Fibroblast of the conjunctiva (primary cell): ENCODE results near the gene MT1B.
"Not testable (repeated sequence)": the region's sequence is repeated elsewhere in the genome, so short reads cannot be mapped to it uniquely, and the experiment has no call there.

Experiments used
- DNase-seq: peaks from one replicate; pipeline ENCODE4 v3.0.0-alpha.2; 2010; ENCODE audit warnings: low read depth

The MT1B gene

DNA sequence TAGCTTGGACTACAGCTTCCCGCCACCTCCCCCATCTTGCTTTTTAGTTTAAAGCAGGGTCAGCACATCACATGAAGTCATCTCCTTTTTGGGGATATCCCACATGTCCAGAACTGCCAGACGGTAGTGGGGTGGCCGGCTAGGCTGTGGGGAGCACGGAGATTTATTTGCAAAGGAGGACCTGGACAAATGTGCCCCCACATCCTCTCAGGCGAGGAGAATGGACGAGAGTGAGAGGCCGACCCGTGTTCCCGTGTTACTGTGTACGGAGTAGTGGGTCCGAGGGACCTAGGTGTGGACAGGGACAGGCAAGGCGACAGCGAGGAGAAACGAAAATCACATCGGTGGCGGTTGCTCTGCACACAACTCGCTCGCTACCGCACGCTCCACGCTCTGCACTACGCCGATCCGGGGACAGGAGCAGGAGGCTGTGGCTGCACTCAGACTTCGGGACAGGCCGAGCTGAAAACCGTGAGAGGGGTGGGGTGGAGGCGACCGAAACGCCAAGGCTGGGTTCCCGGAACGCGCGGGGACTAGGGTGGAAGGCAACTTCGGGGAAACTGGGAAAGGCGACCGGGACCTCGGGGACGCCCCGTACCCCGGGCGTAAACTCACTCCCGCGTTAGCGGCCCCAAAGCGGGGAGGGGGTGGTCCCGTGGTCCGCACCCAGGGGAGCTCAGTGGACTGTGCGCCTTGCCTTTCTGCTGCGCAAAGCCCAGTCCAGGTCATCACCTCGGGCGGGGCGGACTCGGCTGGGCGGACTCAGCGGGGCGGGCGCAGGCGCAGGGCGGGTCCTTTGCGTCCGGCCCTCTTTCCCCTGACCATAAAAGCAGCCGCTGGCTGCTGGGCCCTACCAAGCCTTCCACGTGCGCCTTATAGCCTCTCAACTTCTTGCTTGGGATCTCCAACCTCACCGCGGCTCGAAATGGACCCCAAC, 13.6 kb upstream of the MT1B start, which contains the start of gene MT1A:
TSS of gene MT1A (plus strand) at position 853 of the 937 bp plus-strand sequence. CDS start at position 926, 73 bp downstream.
- peak; percentile 21 for DNase-seq

DNA sequence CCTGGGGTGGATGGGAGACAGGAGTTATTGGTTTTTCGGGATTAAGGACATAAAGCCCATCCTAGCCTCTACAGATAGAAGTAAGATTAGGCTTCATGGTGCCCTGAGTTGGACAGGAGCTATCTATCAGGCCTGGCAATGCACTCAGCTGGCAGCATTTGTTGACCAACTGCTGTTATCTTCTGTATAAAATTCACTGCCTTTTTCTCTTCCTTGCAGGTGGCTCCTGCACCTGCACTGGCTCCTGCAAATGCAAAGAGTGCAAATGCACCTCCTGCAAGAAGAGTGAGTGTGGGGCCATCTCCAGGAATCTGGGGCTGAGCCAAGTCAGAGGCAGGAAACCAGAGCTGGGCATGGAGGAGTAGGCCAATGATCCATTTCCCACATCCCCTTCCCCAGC, 12.6 kb upstream of the MT1B start:
- DNase-seq: no peak

- no peak for DNase-seq
Observed at GRCh38 chr16:56640076-56640475, 11.6 kb upstream of the MT1B start.

DNA sequence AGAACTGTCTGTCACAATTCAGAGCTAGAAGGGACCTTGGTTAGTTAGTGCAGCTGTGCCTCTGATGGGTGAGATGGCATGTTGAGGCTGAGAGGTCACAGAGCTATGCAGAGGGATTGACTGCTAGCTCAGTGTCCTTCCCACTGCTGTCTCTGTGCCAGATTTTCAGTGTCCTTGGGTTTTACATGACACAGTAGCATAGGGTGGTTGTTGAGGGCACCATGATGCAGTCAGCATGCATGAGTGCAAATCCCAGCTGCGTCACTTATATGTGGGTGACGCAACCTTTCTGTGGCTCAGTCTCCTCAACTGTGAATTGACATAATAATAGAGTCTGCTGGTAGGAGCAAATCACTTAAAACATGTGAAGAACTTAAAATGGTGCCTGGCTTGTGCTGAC, 10.5 kb upstream of the MT1B start:
- DNase-seq: no peak

DNA sequence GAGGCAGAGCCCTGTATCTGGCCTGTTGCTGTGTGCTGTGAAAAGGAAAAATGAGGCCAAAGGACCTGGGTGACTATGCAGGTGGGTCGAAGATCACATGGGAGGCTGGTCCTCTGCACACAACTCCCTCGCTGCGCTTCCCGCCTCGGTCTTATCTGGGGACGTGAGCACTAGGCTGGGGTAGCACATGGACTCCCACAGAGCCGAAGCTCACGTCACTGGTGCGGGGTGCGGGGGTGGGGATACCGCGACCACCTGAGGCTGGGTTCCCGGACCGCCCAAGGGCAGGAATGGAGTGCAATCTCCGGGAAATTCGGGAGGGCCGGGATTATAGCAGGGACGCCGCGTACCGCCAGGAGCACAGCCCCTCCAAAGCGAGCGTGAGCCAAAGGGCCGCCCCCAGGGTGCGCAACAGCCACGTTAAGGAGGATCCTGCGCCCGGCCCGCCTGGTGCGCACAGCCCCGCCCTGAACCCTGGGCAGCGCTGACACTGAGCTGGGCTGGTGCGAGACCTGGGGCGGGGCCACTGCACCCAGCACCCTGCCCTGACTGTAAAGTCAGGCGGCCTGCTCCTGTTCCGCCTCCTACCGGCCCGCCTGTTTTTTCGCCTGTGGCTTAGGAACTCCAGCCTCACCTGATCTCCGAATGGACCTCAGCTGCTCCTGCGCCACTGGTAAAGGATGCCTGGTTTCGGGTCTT, 8.5 kb upstream of the MT1B start:
- peak; percentile 10 for DNase-seq

DNA sequence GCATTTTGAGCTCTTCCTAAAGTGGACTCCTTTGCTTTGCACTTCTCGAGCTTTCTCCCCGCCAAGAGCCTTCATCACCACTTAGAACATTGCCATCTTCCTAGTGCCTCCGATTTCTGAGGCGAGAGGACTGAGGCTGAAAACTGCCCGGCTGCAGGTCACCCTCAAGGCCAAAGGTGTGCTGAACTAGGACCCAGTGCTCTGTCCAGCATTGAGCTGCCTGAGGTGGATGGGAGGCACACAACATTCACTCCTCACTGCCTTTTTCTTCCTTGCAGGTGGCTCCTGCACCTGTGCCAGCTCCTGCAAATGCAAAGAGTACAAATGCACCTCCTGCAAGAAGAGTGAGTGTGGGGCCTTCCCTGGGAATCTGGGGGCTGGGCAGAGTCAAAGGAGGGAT, 7.9 kb upstream of the MT1B start:
- DNase-seq: no peak

GRCh38 chr16:56645311-56645710, 6.4 kb upstream of the MT1B start:
- DNase-seq: no peak

DNA sequence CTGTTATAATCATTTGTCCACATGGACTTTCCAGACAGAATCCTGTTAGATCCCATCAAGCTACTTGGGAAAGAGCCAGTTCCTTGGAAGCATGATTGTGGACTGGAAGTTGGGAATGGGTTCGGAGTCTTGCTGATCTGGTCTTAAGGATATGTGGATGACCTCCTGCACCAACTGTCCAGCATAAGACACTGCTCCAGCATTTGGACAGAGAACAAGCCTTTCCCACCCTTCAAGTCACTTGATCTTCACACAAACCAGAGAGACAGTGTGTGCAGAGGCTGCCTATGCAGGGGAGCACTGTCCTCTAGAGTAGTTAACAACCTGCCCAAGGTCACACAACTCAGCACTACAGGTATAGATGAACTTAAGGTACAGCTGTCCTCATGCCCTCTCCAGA, 5.8 kb upstream of the MT1B start:
- DNase-seq: no peak

GRCh38 chr16:56647641-56648431, 3.9 kb upstream of the MT1B start:
- no peak for DNase-seq

DNA sequence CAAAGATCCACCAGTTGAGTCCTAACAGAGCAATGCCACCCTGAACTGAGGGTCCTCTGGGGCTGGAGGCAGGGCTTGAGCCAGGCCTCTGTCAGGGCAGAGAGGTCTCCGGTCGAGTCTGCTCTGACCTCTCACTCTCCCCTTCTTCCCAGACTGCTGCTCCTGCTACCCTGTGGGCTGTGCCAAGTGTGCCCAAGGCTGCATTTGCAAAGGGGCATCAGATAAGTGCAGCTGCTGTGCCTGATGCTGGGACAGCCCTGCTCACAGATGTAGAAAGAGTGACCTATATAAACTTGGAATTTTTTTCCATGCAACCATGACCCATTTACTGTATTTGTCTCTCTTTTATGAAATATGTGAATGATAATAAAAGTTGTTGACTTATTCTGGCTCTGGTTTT, 2.4 kb upstream of the MT1B start:
- DNase-seq: no peak

GRCh38 chr16:56649820-56650219, 1.9 kb upstream of the MT1B start:
- DNase-seq: no peak

- DNase-seq: no peak
Observed at GRCh38 chr16:56652600-56652999, 914 bp downstream of the MT1B start.

GRCh38 chr16:56653218-56653617, 1.5 kb downstream of the MT1B start:
- no peak for DNase-seq

- DNase-seq: no peak
Observed at GRCh38 chr16:56657555-56658326, 6.1 kb downstream of the MT1B start, which contains the start of gene MT1F. MT1F (plus strand) TSS chr16:56657959; CDS start chr16:56658059, 100 bp downstream.

DNA sequence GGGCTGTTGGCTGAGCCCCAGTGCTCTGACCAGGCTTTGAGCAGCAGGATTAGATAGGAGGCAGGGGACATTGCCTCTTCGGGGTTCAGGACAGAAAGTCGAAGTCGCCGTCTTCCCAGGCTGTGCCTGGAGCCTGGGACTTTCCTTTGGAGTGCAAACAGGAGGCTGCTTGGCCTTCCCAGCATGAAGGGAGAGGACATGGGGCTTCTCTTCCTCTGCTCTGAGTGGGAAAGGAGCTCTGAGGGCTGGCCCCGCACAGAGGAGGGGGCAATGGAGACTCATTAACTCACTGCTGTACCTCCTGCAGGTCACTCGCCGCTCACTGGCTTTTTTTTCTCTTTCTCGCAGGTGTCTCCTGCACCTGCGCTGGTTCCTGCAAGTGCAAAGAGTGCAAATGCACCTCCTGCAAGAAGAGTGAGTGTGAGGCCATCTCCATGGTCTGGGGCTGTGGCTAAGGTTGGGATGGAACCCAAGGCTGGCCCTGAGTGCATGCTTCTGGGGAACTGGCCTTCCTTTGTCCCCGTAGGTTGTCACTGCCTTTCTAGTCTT, 6.7 kb downstream of the MT1B start:
- no peak for DNase-seq

- DNase-seq: no peak
Observed at GRCh38 chr16:56662357-56663354, 11.0 kb downstream of the MT1B start.

DNA sequence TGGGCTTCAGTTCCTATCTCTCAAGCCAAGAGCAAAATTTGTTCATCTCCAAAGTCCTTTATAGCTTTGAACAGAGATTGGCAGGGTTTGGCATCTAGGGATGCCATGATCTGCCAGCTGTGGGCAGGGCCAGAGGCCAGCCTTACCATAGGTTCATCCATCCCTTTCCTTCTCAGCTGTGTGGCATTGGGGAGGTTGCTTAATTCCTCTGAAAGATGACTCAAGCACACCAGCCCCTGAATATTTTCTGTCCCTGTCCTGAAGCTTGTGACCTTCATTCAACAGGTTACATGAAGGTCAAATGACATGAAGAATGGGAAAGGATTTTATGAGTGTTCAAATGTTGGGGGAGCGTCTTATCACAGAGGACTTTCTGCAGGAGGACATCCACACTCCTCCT, 12.8 kb downstream of the MT1B start:
- DNase-seq: no peak

GRCh38 chr16:56665286-56666261, 13.9 kb downstream of the MT1B start:
- not testable (repeated sequence) for DNase-seq
